SK-N-SH (cell line): Measurements from ENCODE around the gene ZNF8. TPM values are rescaled to one million over a fixed set of nuclear protein-coding genes. Genes with fewer than 3 reads are reported as not detected.

ENCODE experiments used
- CTCF ChIA-PET: fragments of 300-600, 350-600 bp; formaldehyde crosslinking; extraction: SDS; loops from one replicate; lab custom pipeline; 2021; lab: Yijun Ruan, JAX
- POLR2A ChIA-PET: fragments of 350-600 bp; sonication (Branson Sonifier 250); formaldehyde crosslinking; extraction: SDS; loops from one replicate; lab custom pipeline; 2020; ENCODE audit warnings: antibody characterized with exemption, inconsistent platforms; lab: Yijun Ruan, JAX
- DNase-seq: peaks from one replicate; pipeline ENCODE4 v3.0.0; 2012
- H2AFZ ChIP-seq: fragments of 200-600 bp; sonication (generic); 2 replicates; pipeline ENCODE4 v1.8.1; 2016; ENCODE audit warnings: antibody characterized with exemption, mild to moderate bottlenecking, low read depth
- H3F3A ChIP-seq: fragments of 200-600 bp; sonication (generic); replicated peaks from 2 replicates; pipeline ENCODE3; 2016; ENCODE audit warnings: antibody characterized with exemption, mild to moderate bottlenecking; ENCODE audit not compliant: insufficient read depth
- H3K27ac ChIP-seq, 2 experiments: fragments of 200-500 bp in 1 of 2; fragments of 200-600 bp in 1 of 2; sonication (Bioruptor generic) in 1 of 2; sonication (generic), shearing (Covaris generic) in 1 of 2; 2 replicates each; pipeline versions ENCODE4 v1.5.1 to v1.6.1; 2014 to 2016; ENCODE audit warnings: low read depth in 2 of 2, inconsistent platforms in 1 of 2, low read length in 1 of 2, mild to moderate bottlenecking in 1 of 2, mixed read lengths in 1 of 2
- H3K27me3 ChIP-seq: fragments of 200-600 bp; sonication (generic), shearing (Covaris generic); 2 replicates; pipeline ENCODE4 v1.6.1; 2016; ENCODE audit warnings: mixed run types; ENCODE audit not compliant: insufficient read depth
- H3K36me3 ChIP-seq, 2 experiments: fragments of 200-500 bp in 1 of 2; fragments of 200-600 bp in 1 of 2; sonication (Bioruptor generic) in 1 of 2; sonication (generic) in 1 of 2; replicated peaks in 1 of 2; 2 replicates each; pipeline versions ENCODE3 to v1.5.1; 2014 to 2016; ENCODE audit warnings: low read length in 1 of 2, mild to moderate bottlenecking in 1 of 2; ENCODE audit not compliant: insufficient read depth in 2 of 2, control insufficient read depth in 1 of 2
- H3K4me1 ChIP-seq, 2 experiments: fragments of 200-500 bp in 1 of 2; fragments of 200-600 bp in 1 of 2; sonication (Bioruptor generic) in 1 of 2; sonication (generic), shearing (Covaris generic) in 1 of 2; 2 replicates each; pipeline versions ENCODE4 v1.5.1 to v1.6.1; 2014 to 2016; ENCODE audit warnings: low read depth in 1 of 2, low read length in 1 of 2, mixed run types in 1 of 2; ENCODE audit not compliant: insufficient read depth in 2 of 2, control insufficient read depth in 1 of 2
- H3K4me2 ChIP-seq: fragments of 200-600 bp; sonication (generic), shearing (Covaris generic); 2 replicates; pipeline ENCODE4 v1.6.1; 2017; ENCODE audit warnings: mixed run types
- H3K4me3 ChIP-seq, 2 experiments: fragments of 200-500 bp in 1 of 2; fragments of 200-600 bp in 1 of 2; sonication (Bioruptor generic) in 1 of 2; sonication (generic), shearing (Covaris generic) in 1 of 2; 2 replicates each; pipeline versions ENCODE4 v1.5.1 to v1.8.1; 2014 to 2016; ENCODE audit warnings: low read depth in 2 of 2, inconsistent platforms in 1 of 2, low read length in 1 of 2, mild to moderate bottlenecking in 1 of 2, mixed read lengths in 1 of 2, moderate library complexity in 1 of 2
- H3K79me2 ChIP-seq: fragments of 200-600 bp; sonication (generic); 2 replicates; pipeline ENCODE4 v1.8.1; 2017; ENCODE audit warnings: mild to moderate bottlenecking; ENCODE audit not compliant: insufficient read depth
- H3K9ac ChIP-seq: fragments of 200-600 bp; sonication (generic); 2 replicates; pipeline ENCODE4 v1.6.1; 2017; ENCODE audit warnings: mixed run types
- H3K9me2 ChIP-seq: fragments of 200-600 bp; sonication (generic); 2 replicates; pipeline ENCODE4 v1.6.1; 2017; ENCODE audit warnings: mixed run types
- H3K9me3 ChIP-seq: fragments of 200-600 bp; sonication (generic); 2 replicates; pipeline ENCODE4 v1.6.1; 2017; ENCODE audit warnings: mixed run types, mild to moderate bottlenecking, moderate library complexity
- H4K20me1 ChIP-seq: fragments of 200-600 bp; sonication (generic); 2 replicates; pipeline ENCODE4 v1.6.1; 2017; ENCODE audit warnings: mild to moderate bottlenecking, mixed run types; ENCODE audit not compliant: insufficient read depth
- CHD2 ChIP-seq: fragments of 150-350 bp; IDR thresholded peaks from 2 replicates; pipeline ENCODE4 v1.6.1; 2018; ENCODE audit warnings: low read length; ENCODE audit not compliant: partially characterized antibody
- CTCF ChIP-seq: fragments of 200-600 bp; sonication (generic); IDR thresholded peaks from 2 replicates; pipeline ENCODE4 v1.6.1; 2017; ENCODE audit warnings: antibody characterized with exemption, mild to moderate bottlenecking, moderate library complexity
- ELF1 ChIP-seq: IDR thresholded peaks from 2 replicates; pipeline ENCODE4 v1.4.0; 2012
- FOXJ3 ChIP-seq: sonication (generic); formaldehyde crosslinking; IDR thresholded peaks from 2 replicates; pipeline ENCODE4 v1.5.1; 2020; ENCODE audit warnings: mild to moderate bottlenecking, missing genetic modification reagents
- FOXM1 ChIP-seq: IDR thresholded peaks from 2 replicates; pipeline ENCODE4 v1.4.0; 2012; ENCODE audit warnings: low read depth, mild to moderate bottlenecking
- GATA2 ChIP-seq: sonication (generic); formaldehyde crosslinking; IDR thresholded peaks from 2 replicates; pipeline ENCODE4 v1.5.0; 2020; ENCODE audit warnings: mild to moderate bottlenecking, missing genetic modification reagents
- POLR2AphosphoS5 ChIP-seq: IDR thresholded peaks from 2 replicates; pipeline ENCODE4 v1.6.1; 2012; ENCODE audit warnings: low read depth, low read length
- RXRA ChIP-seq: IDR thresholded peaks from 2 replicates; pipeline ENCODE4 v1.4.0; 2012; ENCODE audit warnings: low read depth, mild to moderate bottlenecking, borderline replicate concordance
- SIN3A ChIP-seq: IDR thresholded peaks from 2 replicates; pipeline ENCODE4 v1.6.1; 2012; ENCODE audit warnings: low read depth, mild to moderate bottlenecking, low read length, moderate library complexity, borderline replicate concordance
- TAF1 ChIP-seq: IDR thresholded peaks from 2 replicates; pipeline ENCODE4 v1.6.1; 2012; ENCODE audit warnings: low read depth, mild to moderate bottlenecking, low read length, moderate library complexity, borderline replicate concordance
- WGBS: methylation state at CpG from one replicate; pipeline ENCODE4 v1.1.6; 2017; ENCODE audit warnings: low lambda C conversion rate; 5-methylcytosine and 5-hydroxymethylcytosine counted together
- polyA plus RNA-seq, 3 experiments: library from polyadenylated mRNA; depleted of rRNA; stranded (reverse); fragments of >200 nt; gene quantifications; 2 replicates each; pipeline ENCODE4 v1.2.3, GENCODE V29; 2012
- TF ChIP-seq, protein P1 (sequence below): fragments of 150-350 bp; IDR thresholded peaks from 2 replicates; pipeline ENCODE4 v1.6.1; 2017; ENCODE audit warnings: antibody characterized with exemption, low read length, low read depth, borderline replicate concordance
- TF ChIP-seq, protein P2 (sequence below): IDR thresholded peaks from 2 replicates; pipeline ENCODE4 v1.6.1; 2012; ENCODE audit warnings: mild to moderate bottlenecking, low read depth, low read length, moderate library complexity

ZNF8 gene
- polyA plus RNA-seq, 1 of the 3 experiments (the other 2 are of a cell fraction) = 1.4 TPM

GRCh38 chr19:58315580-58315979 is 36.8 kb downstream of the ZNF8 start:
- Histone ChIP-seq H3K9me2 (no peaks in the 10 kb centered on the region), H2AFZ (no peak overlapping the region), H3K4me3 (no peak overlapping the region), H3K4me1 (no peaks in the 10 kb centered on the region), H3K27me3 (no peaks in the 10 kb centered on the region), H3K36me3 (peaks cover 40 to 43% of the 10 kb centered on the region in 2 experiments), H3K9me3 (no peaks in the 10 kb centered on the region), H3F3A (peaks cover 3% of the 10 kb centered on the region), H3K4me2 (no peak overlapping the region), H3K79me2 (no peaks in the 10 kb centered on the region), H3K27ac (no peak overlapping the region), H3K9ac (no peak overlapping the region), H4K20me1 (peaks cover 5% of the 10 kb centered on the region; the same call in 1 of the 2 replicates)
- WGBS = 94% methylated on average over 2 of the region's 2 CpGs
- no peak for DNase-seq
- no peak for TF ChIP-seq RXRA
- TF ChIP-seq FOXM1 = no peak
- TF ChIP-seq GATA2 = no peak
- no peak for TF ChIP-seq SIN3A
- TF ChIP-seq, protein P1, sequence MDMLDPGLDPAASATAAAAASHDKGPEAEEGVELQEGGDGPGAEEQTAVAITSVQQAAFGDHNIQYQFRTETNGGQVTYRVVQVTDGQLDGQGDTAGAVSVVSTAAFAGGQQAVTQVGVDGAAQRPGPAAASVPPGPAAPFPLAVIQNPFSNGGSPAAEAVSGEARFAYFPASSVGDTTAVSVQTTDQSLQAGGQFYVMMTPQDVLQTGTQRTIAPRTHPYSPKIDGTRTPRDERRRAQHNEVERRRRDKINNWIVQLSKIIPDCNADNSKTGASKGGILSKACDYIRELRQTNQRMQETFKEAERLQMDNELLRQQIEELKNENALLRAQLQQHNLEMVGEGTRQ = no peak
- TF ChIP-seq POLR2AphosphoS5 = no peak
- no peak for TF ChIP-seq ELF1
- no peak for TF ChIP-seq TAF1
- TF ChIP-seq FOXJ3 (CRISPR knock-in tag) = no peak
- TF ChIP-seq CHD2 = no peak
- POLR2A ChIA-PET = no interaction called here
- CTCF ChIA-PET = no interaction called here

DNA sequence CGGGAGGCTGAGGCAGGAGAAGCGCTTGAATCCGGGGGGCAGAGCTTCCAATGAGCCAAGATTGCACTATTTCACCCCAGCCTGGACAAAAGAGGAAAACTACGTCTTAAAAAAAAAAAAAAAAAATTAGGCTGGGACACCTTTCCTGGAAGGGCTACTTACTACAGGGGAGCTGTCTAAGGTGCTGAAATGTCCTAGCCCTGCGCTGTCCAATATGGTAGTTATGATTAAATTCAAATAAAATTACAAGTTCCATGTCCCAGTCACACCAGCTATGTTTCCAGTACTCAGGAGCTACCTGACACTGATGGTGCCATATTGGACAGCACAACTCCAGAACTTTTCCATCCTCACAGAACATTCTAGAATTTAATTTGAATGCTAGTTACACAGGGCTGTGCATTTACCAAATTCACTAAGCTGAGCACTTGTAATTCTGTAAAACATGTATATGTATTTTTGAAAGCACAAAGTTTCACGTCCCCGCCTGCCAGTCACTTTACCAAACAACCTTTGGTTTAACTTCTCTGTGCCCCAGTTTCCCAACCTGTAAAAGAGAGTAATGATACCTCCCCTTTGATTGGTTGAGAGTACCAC is 38.8 kb downstream of the ZNF8 start:
- Histone ChIP-seq H3K9me3 (no peaks in the 10 kb centered on the region), H3K79me2 (peaks cover 5% of the 10 kb centered on the region; the same call in 1 of the 2 replicates), H3K9me2 (no peaks in the 10 kb centered on the region), H3K27me3 (no peaks in the 10 kb centered on the region), H3K36me3 (peaks cover 28 to 32% of the 10 kb centered on the region in 2 experiments), H3K9ac (no peak overlapping the region), H3F3A (peaks cover 3% of the 10 kb centered on the region), H3K4me1 (no peaks in the 10 kb centered on the region), H3K4me2 (no peak overlapping the region), H4K20me1 (peaks cover 5% of the 10 kb centered on the region; the same call in 1 of the 2 replicates), H2AFZ (no peak overlapping the region), H3K4me3 (no peak overlapping the region), H3K27ac (no peak overlapping the region)
- POLR2A ChIA-PET = interaction anchor here (0.6 to 1.1 kb wide), 3 partner anchors 13 to 45 kb away, joined by 3 to 6 read pairs (median 3); partner anchors contain the start of gene ZNF497
- 83% methylated on average over 7 of the region's 7 CpGs for WGBS
- TF ChIP-seq CTCF = no peak
- TF ChIP-seq, protein P2, sequence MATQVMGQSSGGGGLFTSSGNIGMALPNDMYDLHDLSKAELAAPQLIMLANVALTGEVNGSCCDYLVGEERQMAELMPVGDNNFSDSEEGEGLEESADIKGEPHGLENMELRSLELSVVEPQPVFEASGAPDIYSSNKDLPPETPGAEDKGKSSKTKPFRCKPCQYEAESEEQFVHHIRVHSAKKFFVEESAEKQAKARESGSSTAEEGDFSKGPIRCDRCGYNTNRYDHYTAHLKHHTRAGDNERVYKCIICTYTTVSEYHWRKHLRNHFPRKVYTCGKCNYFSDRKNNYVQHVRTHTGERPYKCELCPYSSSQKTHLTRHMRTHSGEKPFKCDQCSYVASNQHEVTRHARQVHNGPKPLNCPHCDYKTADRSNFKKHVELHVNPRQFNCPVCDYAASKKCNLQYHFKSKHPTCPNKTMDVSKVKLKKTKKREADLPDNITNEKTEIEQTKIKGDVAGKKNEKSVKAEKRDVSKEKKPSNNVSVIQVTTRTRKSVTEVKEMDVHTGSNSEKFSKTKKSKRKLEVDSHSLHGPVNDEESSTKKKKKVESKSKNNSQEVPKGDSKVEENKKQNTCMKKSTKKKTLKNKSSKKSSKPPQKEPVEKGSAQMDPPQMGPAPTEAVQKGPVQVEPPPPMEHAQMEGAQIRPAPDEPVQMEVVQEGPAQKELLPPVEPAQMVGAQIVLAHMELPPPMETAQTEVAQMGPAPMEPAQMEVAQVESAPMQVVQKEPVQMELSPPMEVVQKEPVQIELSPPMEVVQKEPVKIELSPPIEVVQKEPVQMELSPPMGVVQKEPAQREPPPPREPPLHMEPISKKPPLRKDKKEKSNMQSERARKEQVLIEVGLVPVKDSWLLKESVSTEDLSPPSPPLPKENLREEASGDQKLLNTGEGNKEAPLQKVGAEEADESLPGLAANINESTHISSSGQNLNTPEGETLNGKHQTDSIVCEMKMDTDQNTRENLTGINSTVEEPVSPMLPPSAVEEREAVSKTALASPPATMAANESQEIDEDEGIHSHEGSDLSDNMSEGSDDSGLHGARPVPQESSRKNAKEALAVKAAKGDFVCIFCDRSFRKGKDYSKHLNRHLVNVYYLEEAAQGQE = peak; percentile 99
- no peak for DNase-seq
- CTCF ChIA-PET = no interaction called here
